ENCODE data around the gene POLR1G. TPM values are rescaled to one million over a fixed set of nuclear protein-coding genes. Genes with fewer than 3 reads are reported as not detected.
A peak's percentile ranks its signal among the peaks of the same experiment; 100 is the strongest.

Gene POLR1G
- total and polyA plus RNA-seq, 9 of the 15 experiments (the other 6 are each of a cell fraction or from before 2014, with no cell fraction given): 3.0 to 50.1 (median 27.4) TPM

- TF ChIP-seq, protein P1, sequence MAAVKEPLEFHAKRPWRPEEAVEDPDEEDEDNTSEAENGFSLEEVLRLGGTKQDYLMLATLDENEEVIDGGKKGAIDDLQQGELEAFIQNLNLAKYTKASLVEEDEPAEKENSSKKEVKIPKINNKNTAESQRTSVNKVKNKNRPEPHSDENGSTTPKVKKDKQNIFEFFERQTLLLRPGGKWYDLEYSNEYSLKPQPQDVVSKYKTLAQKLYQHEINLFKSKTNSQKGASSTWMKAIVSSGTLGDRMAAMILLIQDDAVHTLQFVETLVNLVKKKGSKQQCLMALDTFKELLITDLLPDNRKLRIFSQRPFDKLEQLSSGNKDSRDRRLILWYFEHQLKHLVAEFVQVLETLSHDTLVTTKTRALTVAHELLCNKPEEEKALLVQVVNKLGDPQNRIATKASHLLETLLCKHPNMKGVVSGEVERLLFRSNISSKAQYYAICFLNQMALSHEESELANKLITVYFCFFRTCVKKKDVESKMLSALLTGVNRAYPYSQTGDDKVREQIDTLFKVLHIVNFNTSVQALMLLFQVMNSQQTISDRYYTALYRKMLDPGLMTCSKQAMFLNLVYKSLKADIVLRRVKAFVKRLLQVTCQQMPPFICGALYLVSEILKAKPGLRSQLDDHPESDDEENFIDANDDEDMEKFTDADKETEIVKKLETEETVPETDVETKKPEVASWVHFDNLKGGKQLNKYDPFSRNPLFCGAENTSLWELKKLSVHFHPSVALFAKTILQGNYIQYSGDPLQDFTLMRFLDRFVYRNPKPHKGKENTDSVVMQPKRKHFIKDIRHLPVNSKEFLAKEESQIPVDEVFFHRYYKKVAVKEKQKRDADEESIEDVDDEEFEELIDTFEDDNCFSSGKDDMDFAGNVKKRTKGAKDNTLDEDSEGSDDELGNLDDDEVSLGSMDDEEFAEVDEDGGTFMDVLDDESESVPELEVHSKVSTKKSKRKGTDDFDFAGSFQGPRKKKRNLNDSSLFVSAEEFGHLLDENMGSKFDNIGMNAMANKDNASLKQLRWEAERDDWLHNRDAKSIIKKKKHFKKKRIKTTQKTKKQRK (IDR thresholded peaks at IDR 0.05; ENCODE audit: borderline replicate concordance, low read depth, low read length): no peak
- TF ChIP-seq NFYB (IDR thresholded peaks at IDR 0.05; ENCODE audit: extremely low read depth, insufficient read length) (peak; percentile 51), HDAC1 (IDR thresholded peaks at IDR 0.05) (peak in 1 of 2 experiments; percentile 91; a peak in 2 of 4 replicates), CREB3L1 (IDR thresholded peaks at IDR 0.05; ENCODE audit: borderline replicate concordance, low read depth) (peak; percentile 100), LCOR (CRISPR knock-in tag; IDR thresholded peaks at IDR 0.05) (peak; percentile 85), PKNOX1 (IDR thresholded peaks at IDR 0.05) (peak; percentile 99), CAMTA2 (CRISPR knock-in tag; conservative IDR thresholded peaks at IDR 0.05) (no peak), RNF219 (CRISPR knock-in tag; IDR thresholded peaks at IDR 0.05) (no peak), RB1 (IDR thresholded peaks at IDR 0.05; ENCODE audit: low read depth) (0 out of 2 replicates have a peak, but pooled peaks have one; percentile 28), PPARD (CRISPR knock-in tag; IDR thresholded peaks at IDR 0.05) (no peak), NELFE (IDR thresholded peaks at IDR 0.05; ENCODE audit: insufficient read depth, insufficient read length) (no peak), YY1 (IDR thresholded peaks at IDR 0.05; ENCODE audit: borderline replicate concordance in 1 of 3, control insufficient read depth in 1 of 3, extremely low read depth in 1 of 3, insufficient read depth in 3 of 3, insufficient read length in 1 of 3, insufficient replicate concordance in 2 of 3, low read depth in 1 of 3, low read length in 2 of 3) (peak in 2 of 3 experiments; percentile 40 to 47), FIP1L1 (IDR thresholded peaks at IDR 0.05; ENCODE audit: low read depth, low read length, poor library complexity, severe bottlenecking) (peak; percentile 76), KAT2B (IDR thresholded peaks at IDR 0.05; ENCODE audit: low read depth, low read length) (peak; percentile 29), RCOR1 (IDR thresholded peaks at IDR 0.05; ENCODE audit: borderline replicate concordance in 1 of 2, low read depth in 2 of 2, low read length in 2 of 2) (peak in 1 of 2 experiments; percentile 62; a peak in 3 of 4 replicates)
- TF ChIP-seq, protein P2, sequence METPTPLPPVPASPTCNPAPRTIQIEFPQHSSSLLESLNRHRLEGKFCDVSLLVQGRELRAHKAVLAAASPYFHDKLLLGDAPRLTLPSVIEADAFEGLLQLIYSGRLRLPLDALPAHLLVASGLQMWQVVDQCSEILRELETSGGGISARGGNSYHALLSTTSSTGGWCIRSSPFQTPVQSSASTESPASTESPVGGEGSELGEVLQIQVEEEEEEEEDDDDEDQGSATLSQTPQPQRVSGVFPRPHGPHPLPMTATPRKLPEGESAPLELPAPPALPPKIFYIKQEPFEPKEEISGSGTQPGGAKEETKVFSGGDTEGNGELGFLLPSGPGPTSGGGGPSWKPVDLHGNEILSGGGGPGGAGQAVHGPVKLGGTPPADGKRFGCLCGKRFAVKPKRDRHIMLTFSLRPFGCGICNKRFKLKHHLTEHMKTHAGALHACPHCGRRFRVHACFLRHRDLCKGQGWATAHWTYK (CRISPR knock-in tag; IDR thresholded peaks at IDR 0.05): peak; percentile 56
Observed at GRCh38 chr19:45423589-45424190, 17.2 kb downstream of the POLR1G start, which contains the start of gene ERCC1 (continued).

Data from K562 (cell line).